DMS79 (cell line): Measurements from ENCODE around the gene RNF227.
"Not testable (repeated sequence)": the region's sequence is repeated elsewhere in the genome, so short reads cannot be mapped to it uniquely, and the experiment has no call there.

Experiments used
- DNase-seq: peaks from one replicate; lab custom pipeline; 2025; lab: John Stamatoyannopoulos, UW

Gene RNF227

GRCh38 chr17:7915611-7916384 lies at the start of gene RNF227:
RNF227 (minus strand) TSS chr17:7916289; CDS start chr17:7916195, 94 bp downstream.
- peak; percentile 98 for DNase-seq

GRCh38 chr17:7961421-7961820 lies 45.3 kb upstream of the RNF227 start:
- DNase-seq: no peak

GRCh38 chr17:7959503-7960253 lies 43.6 kb upstream of the RNF227 start:
- no peak for DNase-seq

- DNase-seq: no peak
Observed at GRCh38 chr17:7956228-7956965, 40.3 kb upstream of the RNF227 start.

- DNase-seq: no peak
Observed at GRCh38 chr17:7955414-7956227, 39.5 kb upstream of the RNF227 start.

- not testable (repeated sequence) for DNase-seq
Observed at GRCh38 chr17:7953266-7953665, 37.2 kb upstream of the RNF227 start.

GRCh38 chr17:7951143-7951792 lies 35.2 kb upstream of the RNF227 start:
- no peak for DNase-seq

GRCh38 chr17:7950578-7950977 lies 34.5 kb upstream of the RNF227 start:
- no peak for DNase-seq

GRCh38 chr17:7947651-7948050 lies 31.6 kb upstream of the RNF227 start:
- no peak for DNase-seq

GRCh38 chr17:7946441-7946840 lies 30.4 kb upstream of the RNF227 start:
- no peak for DNase-seq

GRCh38 chr17:7945651-7946050 lies 29.6 kb upstream of the RNF227 start:
- no peak for DNase-seq

- no peak for DNase-seq
Observed at GRCh38 chr17:7944326-7944725, 28.2 kb upstream of the RNF227 start.

GRCh38 chr17:7943291-7943690 lies 27.2 kb upstream of the RNF227 start:
- no peak for DNase-seq

- no peak for DNase-seq
Observed at GRCh38 chr17:7940743-7941142, 24.7 kb upstream of the RNF227 start.

- no peak for DNase-seq
Observed at GRCh38 chr17:7940034-7940433, 23.9 kb upstream of the RNF227 start.

- DNase-seq: no peak
Observed at GRCh38 chr17:7935859-7936258, 19.8 kb upstream of the RNF227 start.

GRCh38 chr17:7932949-7933348 lies 16.9 kb upstream of the RNF227 start:
- DNase-seq: peak; percentile 23

GRCh38 chr17:7932483-7932891 lies 16.4 kb upstream of the RNF227 start:
- DNase-seq: no peak

GRCh38 chr17:7931709-7932482 lies 15.8 kb upstream of the RNF227 start, which contains the start of the genes CNTROB and TRAPPC1:
CNTROB (plus strand) TSS chr17:7932206; CDS start chr17:7933080, 874 bp downstream.
TRAPPC1 (minus strand) TSS chr17:7931946; CDS start chr17:7931829, 117 bp downstream.
- DNase-seq: peak; percentile 96
